Measurements from ENCODE around the gene AXL.

GRCh38 chr19:41255171-41255570 lies 36.1 kb downstream of the AXL start:
- TF ChIP-seq POLR2A (IDR thresholded peaks at IDR 0.05; ENCODE audit: low read depth, low read length) (no peak), CTCF (IDR thresholded peaks at IDR 0.05; ENCODE audit: extremely low read depth in 1 of 2, insufficient read depth in 1 of 2, low read depth in 1 of 2, low read length in 2 of 2) (no peak), POLR2AphosphoS5 (IDR thresholded peaks at IDR 0.05; ENCODE audit: insufficient read depth, low read depth, low read length) (no peak), EZH2 (IDR thresholded peaks at IDR 0.05; ENCODE audit: borderline replicate concordance, low read depth, low read length, severe bottlenecking) (no peak), JUN (IDR thresholded peaks at IDR 0.05; ENCODE audit: borderline replicate concordance, insufficient read depth, insufficient read length, low read depth) (no peak), MYC (IDR thresholded peaks at IDR 0.05; ENCODE audit: low read depth, low read length) (no peak)
- TF ChIP-seq, protein P1, sequence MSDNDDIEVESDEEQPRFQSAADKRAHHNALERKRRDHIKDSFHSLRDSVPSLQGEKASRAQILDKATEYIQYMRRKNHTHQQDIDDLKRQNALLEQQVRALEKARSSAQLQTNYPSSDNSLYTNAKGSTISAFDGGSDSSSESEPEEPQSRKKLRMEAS (IDR thresholded peaks at IDR 0.05; ENCODE audit: insufficient read depth, insufficient read length), result no peak

All from endothelial cell of umbilical vein (primary cell).